ENCODE results near the gene CLEC20A.
A peak's percentile ranks its signal among the peaks of the same experiment; 100 is the strongest.
"Not testable (repeated sequence)": the region's sequence is repeated elsewhere in the genome, so short reads cannot be mapped to it uniquely, and the experiment has no call there.

CLEC20A gene

DNA sequence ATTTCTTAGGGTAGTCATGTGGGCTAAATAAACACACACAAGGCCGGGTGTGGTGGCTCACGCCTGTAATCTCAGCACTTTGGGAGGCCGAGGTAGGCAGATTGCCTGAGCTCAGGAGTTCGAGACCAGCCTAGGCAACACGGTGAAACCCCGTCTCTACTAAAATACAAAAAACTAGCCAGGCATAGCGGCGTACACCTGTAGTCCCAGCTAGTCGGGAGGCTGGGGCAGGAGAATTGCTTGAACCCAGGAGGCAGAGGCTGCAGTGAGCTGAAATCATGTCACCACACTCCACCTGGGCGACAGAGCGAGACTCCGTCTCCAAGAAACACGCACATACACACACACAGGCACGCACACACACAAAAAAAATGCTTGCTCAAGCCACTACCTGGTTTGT lies 6.6 kb upstream of the CLEC20A start:
- in situ Hi-C loops (cut with MboI; ENCODE audit: low pct_unique_long_range_greater_than_20kb, low sequenced_read_pairs); DNase-seq: not testable (repeated sequence)

DNA sequence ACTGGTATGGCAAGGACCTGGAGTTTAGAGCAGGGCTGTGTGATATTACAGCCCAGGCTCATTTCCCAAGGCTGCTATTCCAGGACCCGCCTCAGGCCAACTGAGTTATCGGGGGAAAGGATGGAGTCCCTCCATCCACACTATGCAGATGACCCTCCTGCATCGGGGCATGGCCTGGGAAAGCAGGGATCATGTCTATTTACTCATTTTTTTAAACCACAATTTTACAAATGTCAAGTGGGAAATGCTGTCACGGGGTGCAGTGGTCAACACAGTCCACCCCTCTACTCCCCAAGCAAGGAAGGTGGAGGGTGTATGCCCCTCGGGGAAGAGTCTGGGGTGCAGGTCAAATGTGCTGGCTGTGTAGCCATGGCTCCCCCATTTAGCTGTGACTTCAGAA lies 6.1 kb upstream of the CLEC20A start:
- no peak for DNase-seq
- in situ Hi-C loops (cut with MboI; ENCODE audit: low pct_unique_long_range_greater_than_20kb, low sequenced_read_pairs) = no loop called here

DNA sequence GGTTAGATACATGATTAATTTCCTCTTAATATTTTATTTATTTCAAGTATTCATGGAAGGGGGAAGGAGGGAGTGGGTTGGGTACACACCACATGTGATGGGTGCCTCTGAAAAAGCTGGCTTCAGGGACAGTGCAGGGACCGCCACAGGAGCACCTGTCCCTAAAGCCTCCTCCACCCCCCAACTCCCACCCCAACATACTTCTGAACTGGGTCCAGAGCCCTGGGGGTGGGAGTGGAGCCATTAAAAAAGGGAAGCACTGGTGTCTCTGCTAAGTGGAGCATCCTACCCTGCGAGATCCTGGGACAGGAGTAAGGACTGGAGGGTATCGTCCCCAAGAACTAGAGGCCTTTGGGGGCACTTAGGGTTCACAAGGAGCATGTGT lies 5.6 kb upstream of the CLEC20A start:
- in situ Hi-C loops (cut with MboI; ENCODE audit: low pct_unique_long_range_greater_than_20kb, low sequenced_read_pairs) = no loop called here

DNA sequence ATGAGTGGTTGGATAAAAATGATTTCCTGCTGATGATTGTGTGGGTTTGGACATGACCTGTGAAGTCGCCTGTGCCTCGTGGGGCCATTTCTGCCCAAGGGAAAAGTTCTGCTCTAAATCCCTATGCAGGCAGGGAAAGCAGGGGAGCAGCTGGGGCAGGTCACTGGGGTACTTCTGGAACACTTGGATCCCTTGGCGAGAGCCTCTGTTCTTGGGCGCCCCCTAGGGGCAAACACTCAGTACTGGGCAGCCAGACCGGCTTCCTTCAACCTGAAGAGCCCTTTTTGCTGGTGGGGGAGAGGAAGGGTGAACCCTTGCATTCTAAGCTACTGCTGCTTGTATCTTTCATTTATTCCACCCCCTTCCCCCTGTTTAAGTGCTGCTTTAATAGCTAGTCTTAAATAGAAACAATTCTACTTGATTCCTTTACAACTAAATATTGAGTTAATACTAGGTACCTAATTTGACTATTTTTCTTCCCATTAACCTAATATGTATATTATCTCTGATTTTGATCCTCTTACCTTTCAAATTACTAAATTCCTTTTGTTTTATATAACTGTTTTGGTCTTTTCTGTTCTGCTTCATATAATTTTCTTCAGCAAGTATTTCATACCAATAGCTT lies 5.1 kb upstream of the CLEC20A start:
- in situ Hi-C loops (cut with MboI; ENCODE audit: low pct_unique_long_range_greater_than_20kb, low sequenced_read_pairs) = no loop called here
- DNase-seq = peak; percentile 71

More for the DNA sequence above, 5.6 kb upstream of the CLEC20A start:
- no peak for DNase-seq

DNA sequence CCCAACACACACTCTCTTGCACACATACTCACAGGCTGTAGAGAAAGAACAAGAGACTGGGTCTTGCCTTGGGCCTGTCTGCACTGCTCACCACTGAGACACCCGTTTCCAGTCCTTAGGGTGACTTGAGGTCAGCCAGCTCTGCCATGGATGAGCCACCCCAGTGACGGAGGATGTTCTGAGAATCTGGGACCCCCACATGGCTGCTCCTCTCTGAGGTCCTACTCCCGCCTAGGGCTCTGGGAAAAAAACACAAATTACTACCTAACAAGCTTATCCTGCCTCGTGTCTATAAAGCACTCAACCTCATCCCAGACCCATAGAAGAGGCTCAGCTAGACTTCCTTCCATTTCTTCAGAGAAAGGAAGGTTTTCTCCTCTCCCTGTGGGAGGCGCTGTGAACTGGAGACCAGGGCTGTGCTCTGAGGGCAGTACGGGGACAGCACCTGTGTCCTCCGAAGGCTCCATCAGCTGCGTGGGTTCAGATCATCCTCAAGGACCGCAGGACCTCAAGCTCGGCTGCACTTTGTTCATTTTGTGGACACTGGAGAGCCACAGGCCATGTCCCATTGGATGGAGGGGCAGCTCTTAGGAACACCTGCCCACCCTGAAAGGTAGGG lies 4.3 kb upstream of the CLEC20A start:
- DNase-seq = no peak
- in situ Hi-C loops (cut with MboI; ENCODE audit: low pct_unique_long_range_greater_than_20kb, low sequenced_read_pairs) = no loop called here

DNA sequence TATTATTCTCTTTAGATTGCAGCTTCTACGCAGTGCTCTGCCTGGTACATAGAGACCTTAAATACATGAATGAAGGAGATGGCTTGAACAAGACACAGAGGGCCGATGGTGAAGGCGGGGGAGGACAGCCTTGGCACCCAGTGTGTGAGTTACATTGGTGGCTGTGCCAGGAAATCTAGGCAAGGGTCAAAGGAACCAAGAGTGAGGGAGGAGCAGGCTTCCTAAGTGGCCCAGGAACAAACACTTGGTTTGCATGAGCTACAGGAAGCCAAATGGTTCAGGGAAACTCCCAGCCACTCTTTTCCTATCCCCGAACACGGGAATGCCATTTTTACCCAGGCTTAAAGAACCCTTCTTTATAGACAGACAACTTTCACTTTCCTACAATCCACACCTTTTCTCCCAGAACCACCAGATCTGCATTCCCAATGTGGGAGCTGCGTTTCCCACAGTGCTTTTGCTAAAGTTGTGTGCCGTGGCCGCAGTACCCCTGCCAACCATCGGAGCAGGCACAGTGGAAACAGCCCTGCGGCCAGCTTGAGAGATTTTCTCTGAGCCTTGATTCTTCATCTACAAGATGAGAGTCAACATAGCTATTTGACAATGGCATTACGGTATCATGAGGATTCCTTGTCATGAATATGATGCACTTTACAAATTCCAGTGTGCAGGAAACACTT lies 3.5 kb upstream of the CLEC20A start:
- in situ Hi-C loops (cut with MboI; ENCODE audit: low pct_unique_long_range_greater_than_20kb, low sequenced_read_pairs) = no loop called here
- no peak for DNase-seq

DNA sequence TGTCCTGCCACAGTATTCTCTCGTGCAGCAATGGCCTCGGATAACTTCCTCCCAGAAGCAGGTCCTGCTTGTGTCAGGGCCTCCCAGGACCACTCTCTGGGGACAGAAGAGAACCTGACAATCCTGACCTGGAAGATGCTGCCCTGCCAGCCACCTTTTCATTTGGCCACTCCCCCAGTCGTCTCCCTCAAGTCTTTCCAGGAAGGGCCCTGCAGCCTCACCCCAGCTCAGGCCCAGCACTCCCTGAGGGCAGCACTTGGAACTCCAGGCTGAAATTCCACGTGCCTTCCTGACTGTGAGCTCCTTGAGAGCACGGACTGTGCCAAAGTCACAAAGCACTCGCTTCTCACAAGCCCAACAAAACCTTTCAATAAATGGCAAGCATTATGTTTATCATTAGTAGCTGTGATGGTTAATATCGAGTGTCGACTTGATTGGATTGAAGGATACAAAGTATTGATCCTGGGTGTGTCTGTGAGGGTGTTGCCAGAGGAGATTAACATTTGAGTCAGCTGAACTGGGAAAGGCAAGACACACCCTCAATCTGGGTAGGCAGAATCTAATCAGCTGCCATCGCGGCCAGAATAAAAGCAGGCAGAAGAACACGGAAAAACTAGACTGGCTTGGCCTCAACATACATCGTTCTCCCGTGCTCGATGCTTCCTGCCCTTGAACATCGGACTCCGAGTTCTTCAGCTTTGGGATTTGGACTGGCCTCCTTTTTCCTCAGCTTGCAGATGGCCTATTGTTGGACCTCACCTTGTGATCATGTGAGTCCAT lies 2.3 kb upstream of the CLEC20A start:
- DNase-seq = no peak

DNA sequence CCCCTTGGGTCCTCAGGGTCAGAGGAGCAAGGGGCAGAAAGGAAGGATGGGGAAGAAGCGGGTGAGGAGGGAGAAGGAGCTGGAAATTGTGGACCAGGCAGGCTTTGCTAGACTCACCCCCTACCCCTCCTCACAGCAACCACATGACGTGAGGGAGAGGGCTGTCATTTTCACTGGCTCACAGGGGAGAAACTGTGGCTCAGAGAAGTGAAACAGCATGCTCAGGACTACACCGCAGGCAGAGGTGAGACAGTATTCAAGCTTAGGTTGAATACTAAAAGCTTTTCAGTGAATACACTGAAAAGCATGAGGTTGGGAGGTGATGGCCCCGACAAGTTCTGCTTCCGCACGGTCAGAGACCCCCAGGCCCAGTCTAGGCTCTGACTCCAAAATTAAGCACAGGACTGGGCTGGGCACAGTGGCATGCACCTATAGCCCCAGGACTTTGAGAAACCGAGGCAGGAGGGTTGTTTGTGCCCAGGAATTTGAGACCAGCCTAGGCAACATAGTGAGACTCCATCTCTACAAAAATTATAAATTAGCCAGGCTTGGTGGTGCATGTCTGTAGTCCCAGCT lies 1.2 kb upstream of the CLEC20A start:
- no peak for DNase-seq
- in situ Hi-C loops (cut with MboI; ENCODE audit: low pct_unique_long_range_greater_than_20kb, low sequenced_read_pairs) = no loop called here

More for the DNA sequence above, 2.3 kb upstream of the CLEC20A start:
- in situ Hi-C loops (cut with MboI; ENCODE audit: low pct_unique_long_range_greater_than_20kb, low sequenced_read_pairs) = no loop called here

DNA sequence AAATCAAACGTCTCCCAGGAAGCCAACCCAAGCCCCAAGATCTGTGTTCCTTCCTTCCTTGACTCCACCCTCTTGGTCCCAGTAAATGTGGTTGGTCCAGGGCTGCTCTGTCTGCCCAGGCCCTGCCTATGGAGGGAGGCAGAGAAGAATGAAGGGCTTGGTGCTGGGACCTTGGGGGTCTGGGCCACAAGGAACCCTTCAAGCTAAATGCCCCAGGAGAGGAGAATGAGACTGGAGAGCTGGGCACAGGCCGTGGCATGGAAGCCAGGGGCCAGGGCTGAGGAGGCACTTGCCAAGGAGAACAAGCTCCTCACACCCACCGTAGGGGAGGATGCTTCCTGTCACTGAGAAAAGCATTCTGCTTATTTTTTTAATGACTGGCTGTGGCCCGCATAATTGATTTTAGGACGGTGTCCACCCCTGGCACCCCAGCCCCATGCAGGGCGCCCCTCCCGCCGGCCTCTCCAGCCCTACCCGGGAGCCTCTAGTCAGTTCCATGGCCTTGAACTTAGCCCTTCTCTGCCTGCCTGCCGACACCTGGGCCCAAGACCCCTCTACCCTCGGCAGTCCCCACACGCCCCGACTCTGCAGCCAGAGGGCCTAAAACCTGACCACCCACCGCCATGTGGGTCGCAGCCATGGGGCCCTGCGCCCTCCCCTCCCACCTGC lies 889 bp downstream of the CLEC20A start:
- DNase-seq = no peak
- in situ Hi-C loops (cut with MboI; ENCODE audit: low pct_unique_long_range_greater_than_20kb, low sequenced_read_pairs) = no loop called here

DNA sequence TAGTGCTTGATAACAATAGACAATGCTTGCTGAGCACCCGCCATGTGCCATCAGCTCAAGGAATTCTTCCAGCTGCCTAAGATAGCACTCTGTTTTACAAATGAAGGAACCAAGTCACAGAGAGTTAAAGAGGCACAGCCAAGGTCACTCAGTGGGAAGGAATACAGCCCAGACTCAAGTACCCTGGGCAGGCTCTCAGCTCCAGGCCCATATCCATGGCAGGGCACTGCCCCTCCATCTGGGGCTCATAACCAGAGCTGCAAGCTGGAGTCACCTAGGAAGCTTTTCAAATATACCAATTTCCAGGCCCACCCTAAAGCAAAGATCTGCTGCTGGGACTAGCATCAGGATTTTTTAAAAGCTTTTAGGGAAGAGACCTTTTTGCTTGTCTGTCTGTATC lies 1.6 kb downstream of the CLEC20A start:
- DNase-seq = no peak
- in situ Hi-C loops (cut with MboI; ENCODE audit: low pct_unique_long_range_greater_than_20kb, low sequenced_read_pairs) = no loop called here

DNA sequence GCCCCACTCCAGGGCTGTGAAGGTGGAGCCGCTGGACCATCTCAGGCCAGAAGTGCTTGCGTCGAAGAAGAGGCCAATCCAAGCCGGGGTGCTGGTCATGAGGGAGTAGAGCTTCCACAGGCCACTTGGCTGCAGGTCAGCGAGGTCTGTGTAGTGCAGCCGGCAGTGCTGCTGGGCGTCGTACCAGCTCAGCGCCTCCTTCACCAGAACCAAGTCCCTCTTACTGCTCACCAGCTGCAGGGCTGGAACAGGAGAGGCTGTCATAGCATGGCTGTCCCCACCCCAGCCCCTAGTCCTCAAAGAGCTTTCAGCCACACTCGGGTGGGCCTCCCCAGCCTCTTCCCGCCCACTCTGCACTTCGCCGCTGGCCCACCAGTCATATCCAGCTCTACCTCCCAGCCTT lies 2.2 kb downstream of the CLEC20A start:
- DNase-seq = no peak
- in situ Hi-C loops (cut with MboI; ENCODE audit: low pct_unique_long_range_greater_than_20kb, low sequenced_read_pairs) = no loop called here

DNA sequence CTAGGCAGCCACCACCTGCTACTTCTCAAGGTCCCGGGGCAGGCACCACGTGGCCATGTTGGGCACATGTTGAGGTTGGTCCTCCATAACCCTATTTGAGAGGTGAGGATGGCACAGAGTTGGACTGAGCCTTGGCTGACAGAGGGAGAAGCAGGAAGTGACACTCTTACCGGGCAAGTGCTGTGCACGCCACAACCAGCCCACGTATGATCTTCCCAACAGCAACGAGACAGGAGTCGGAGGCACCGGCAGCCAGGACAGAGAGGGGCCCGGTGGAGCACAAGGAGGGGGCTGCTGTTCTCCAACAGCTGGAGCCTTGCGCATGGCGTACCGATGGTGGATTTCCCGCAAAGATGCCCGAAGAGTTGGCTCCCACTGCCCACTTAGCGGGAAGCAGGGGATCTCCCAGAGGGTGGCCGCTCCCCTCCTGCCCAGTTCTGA lies 3.4 kb downstream of the CLEC20A start:
- in situ Hi-C loops (cut with MboI; ENCODE audit: low pct_unique_long_range_greater_than_20kb, low sequenced_read_pairs) = no loop called here
- no peak for DNase-seq

DNA sequence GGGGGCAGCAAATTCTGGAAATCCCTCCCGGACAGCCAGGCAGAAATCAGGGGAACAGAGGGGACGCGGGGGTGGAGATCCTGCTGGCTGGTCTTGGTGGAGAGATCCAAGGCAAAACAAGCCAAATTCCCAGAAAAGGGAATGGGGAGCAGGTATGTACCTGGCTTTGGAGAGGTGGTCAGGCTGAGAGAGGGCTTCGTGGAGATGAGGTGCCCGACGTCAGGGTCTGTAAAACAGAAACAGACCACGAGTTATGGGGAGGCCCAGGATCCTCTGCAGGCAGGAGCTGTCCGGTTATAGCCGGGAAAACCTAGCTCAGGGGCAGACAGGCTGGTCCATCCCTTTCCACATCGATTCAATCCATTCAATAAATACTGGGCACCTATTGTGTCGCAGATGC lies 4.4 kb downstream of the CLEC20A start:
- in situ Hi-C loops (cut with MboI; ENCODE audit: low pct_unique_long_range_greater_than_20kb, low sequenced_read_pairs) = no loop called here
- no peak for DNase-seq

DNA sequence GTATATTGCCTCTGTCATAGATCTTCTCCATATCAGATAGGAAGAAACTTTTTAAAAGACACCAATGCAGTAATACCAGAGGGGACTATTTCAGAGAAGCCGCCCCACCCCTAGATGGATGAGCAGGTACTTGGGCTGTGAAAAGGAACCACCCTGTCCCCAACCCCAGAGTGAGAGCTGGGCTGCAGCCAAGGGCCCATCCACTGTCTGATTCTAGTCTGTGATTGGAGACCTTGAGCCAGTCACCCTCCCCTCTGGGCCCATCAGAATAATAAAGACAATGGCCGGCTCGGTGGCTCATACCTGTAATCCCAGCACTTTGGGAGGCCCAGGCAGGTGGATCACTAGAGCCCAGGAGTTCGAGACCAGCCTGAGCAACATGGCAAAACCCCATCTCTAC lies 5.0 kb downstream of the CLEC20A start:
- DNase-seq = no peak
- in situ Hi-C loops (cut with MboI; ENCODE audit: low pct_unique_long_range_greater_than_20kb, low sequenced_read_pairs) = no loop called here

DNA sequence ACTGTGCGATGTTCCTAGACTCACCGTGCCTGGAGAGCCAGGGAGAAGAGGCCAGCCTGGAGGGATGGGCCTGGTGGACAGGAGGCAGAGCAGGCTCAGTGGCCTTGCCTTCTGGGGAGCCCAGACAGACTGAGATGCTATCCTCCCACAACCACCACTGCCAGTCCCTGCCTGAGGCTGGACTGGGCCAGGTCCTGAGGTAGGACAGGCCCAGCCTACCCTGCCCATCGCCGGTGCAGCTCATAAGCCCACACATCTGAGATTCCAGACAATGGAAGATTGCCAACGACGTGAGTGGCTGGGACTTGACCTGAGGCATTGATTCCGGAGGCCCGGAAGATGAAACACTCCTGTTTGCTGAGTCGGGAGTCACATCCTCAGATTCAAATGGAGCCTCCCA lies 5.8 kb downstream of the CLEC20A start:
- in situ Hi-C loops (cut with MboI; ENCODE audit: low pct_unique_long_range_greater_than_20kb, low sequenced_read_pairs) = no loop called here
- DNase-seq = no peak

DNA sequence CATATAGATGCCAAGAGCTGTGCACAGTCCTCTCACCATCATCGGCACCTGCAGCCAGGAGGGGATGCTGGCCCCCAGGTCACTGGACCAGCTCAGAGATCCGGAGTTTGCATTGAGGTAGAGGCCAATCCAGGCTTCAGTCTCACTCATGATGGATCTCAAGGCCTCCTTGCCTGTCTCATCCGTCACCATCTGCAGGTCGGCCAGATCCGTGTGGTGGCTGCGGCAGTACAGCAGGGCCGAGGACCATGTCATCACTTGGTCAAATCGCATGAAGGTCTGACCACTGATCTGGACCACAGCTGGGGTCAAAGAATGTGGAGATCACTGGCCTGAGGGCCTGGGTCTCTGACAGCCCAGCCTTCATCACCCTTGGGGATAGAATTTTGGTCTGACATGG lies 6.6 kb downstream of the CLEC20A start:
- in situ Hi-C loops (cut with MboI; ENCODE audit: low pct_unique_long_range_greater_than_20kb, low sequenced_read_pairs) = no loop called here
- no peak for DNase-seq

DNA sequence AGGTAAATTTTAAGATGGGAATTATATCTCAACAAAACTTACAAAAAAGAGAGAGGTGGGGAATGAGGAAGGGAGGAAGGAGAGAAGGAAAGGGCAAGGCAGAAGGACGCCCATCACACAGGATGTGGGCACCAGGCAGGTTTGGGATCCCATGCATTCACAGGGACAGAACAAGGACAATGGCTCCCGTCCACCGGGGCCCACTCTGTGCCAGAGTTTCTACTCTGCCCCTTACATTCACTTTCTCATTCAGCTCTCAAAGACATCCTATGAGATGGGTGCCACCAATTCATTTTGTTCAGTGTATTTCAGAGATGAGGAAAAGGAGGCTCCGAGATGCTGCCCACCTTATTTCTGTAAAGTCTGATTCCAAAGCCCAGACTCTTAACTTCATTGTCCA lies 7.4 kb downstream of the CLEC20A start:
- in situ Hi-C loops (cut with MboI; ENCODE audit: low pct_unique_long_range_greater_than_20kb, low sequenced_read_pairs) = no loop called here
- DNase-seq = no peak

DNA sequence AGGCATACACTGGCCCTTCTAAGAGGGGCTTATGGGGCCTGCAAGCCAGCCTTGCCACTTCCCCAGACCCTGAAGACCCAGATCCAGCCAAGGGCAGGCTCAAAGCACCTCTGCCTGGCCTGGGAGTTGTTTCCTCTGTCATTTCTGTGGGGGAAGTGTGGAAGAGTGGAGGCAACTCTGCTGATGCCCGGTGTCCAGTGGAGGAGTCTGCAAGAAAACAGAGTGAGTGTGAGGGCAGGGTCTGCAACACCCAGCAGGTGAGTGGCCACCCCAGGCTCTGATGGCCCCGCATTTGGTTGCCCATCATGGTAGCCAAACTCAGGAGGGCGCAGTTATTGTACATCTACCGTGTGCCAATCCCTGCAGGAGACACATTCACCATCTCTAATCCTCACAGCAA lies 8.4 kb downstream of the CLEC20A start:
- in situ Hi-C loops (cut with MboI; ENCODE audit: low pct_unique_long_range_greater_than_20kb, low sequenced_read_pairs) = no loop called here

DNA sequence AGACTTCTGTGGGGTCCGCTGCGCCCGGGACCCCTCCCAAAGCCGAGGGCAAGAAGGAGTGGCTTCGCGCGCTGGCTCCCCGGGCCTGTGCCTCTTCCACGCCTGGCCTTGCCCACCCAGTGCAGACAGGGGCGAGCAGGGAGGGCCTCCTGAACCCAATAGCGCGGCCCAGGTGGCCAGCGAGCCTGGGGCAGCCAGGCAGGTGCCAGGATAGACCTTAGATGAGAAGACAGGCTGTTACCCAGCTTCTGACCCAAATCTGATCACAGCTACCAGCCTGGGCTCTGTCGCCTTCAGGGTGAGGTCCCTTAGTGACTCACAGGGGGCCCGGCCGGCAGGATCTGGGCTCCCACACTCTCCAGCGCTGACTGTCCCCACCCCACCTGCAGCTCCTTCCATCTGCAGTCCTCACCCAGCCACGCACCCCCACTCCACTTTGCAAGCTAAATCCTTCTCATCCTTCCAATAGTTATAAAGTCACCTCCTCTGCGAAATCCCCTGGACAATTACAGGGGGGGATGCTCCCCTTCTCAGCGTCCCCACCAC lies 9.6 kb downstream of the CLEC20A start:
- DNase-seq = no peak
- in situ Hi-C loops (cut with MboI; ENCODE audit: low pct_unique_long_range_greater_than_20kb, low sequenced_read_pairs) = no loop called here

More for the DNA sequence above, 8.4 kb downstream of the CLEC20A start:
- no peak for DNase-seq

Measured in KBM-7 (cell line).